Effector memory CD4-positive, alpha-beta T cell (primary cell): Measurements from ENCODE around the gene SETSIP.

Experiments
- DNase-seq, 3 donors: peaks; one replicate each; pipeline ENCODE4 v3.0.0-alpha.2; 2020
- H3K27ac ChIP-seq: 2 replicates; pipeline ENCODE4 v1.7.0; 2013; ENCODE audit warnings: mild to moderate bottlenecking, low read length, moderate library complexity; ENCODE audit not compliant: insufficient read depth, poor library complexity, severe bottlenecking
- H3K27me3 ChIP-seq: replicated peaks from 2 replicates; pipeline ENCODE4 v1.7.0; 2013; ENCODE audit warnings: mild to moderate bottlenecking, low read length; ENCODE audit not compliant: insufficient read depth, control insufficient read depth, poor library complexity, severe bottlenecking
- H3K36me3 ChIP-seq: 2 replicates; pipeline ENCODE4 v1.7.0; 2013; ENCODE audit warnings: mild to moderate bottlenecking, low read length, moderate library complexity; ENCODE audit not compliant: control insufficient read depth, insufficient read depth
- H3K4me1 ChIP-seq: 2 replicates; pipeline ENCODE4 v1.7.0; 2013; ENCODE audit warnings: low read length, mild to moderate bottlenecking; ENCODE audit not compliant: control insufficient read depth, insufficient read depth, poor library complexity, severe bottlenecking
- H3K4me3 ChIP-seq: 2 replicates; pipeline ENCODE4 v1.7.0; 2013; ENCODE audit warnings: low read length, low read depth, mild to moderate bottlenecking; ENCODE audit not compliant: insufficient read depth, poor library complexity, severe bottlenecking
- H3K9me3 ChIP-seq: 2 replicates; pipeline ENCODE4 v1.7.0; 2013; ENCODE audit warnings: mild to moderate bottlenecking, low read length, moderate library complexity; ENCODE audit not compliant: control insufficient read depth

The SETSIP gene

DNA sequence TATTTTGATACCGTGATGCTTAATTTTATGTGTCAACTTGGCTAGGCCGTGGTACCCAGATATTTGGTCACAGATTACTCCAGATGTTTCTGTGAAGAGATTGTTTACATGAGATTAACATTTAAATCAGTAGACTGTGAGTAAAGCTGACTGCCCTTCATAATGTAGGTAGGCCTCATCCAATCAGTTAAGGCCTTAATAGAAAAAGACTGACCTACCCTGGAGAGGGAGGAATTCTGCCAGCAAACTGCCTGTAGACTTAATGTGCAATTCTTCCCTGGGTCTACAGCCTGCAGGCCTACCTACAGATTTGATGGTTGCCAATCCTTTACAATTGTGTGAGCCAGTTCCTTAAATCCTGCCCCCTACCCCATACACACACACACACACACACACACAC, 4.3 kb downstream of the SETSIP start:
- Histone ChIP-seq H3K9me3 (no peaks in the 10 kb centered on the region), H3K27me3 (no peaks in the 10 kb centered on the region), H3K36me3 (no peaks in the 10 kb centered on the region), H3K4me1 (no peaks in the 10 kb centered on the region), H3K4me3 (no peak overlapping the region), H3K27ac (no peak overlapping the region)
- DNase-seq = no peak

DNA sequence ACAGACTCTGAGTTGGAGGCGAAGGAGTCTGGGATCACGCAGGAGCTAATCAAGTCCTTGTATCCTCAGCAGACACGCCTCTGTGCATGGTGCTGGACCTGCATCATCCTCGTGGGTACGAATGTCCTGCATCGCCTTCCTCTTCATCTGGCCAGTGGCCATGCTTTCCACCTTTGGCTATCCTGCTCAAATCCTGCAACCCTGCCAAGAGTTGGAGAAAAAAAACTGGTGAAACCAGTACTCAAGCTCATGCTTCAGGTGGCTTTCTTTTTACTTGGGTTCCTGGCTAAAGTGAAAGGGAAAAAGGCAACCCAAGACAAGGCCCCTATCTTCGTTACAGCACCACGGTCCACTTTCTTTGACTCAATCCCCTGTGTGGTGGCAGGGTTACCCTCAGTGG, 8.9 kb downstream of the SETSIP start:
- Histone ChIP-seq H3K4me3 (no peak overlapping the region), H3K9me3 (no peaks in the 10 kb centered on the region), H3K4me1 (no peaks in the 10 kb centered on the region), H3K27me3 (no peaks in the 10 kb centered on the region), H3K27ac (no peak overlapping the region), H3K36me3 (no peaks in the 10 kb centered on the region)
- DNase-seq = no peak

DNA sequence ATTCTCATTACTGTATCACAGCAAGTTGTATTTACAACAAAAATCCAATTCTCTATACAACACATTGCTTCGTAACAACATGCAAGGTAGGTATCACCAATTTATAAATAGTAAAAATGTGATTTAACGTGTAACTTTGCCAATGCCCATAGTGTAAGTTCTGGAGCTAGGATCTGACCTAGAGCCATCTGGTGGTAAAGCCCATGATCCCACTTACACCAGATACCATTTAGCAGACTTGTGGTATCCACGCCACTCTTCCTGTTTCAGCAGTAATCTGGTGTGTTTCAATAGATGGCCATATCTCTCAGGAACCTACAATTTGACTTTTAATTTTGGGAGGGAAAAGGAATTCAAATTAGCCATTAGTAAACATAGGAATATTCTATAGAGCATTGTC, 10.2 kb downstream of the SETSIP start:
- no peaks in the 10 kb centered on the region for H3K4me1 ChIP-seq
- no peak overlapping the region for H3K27ac ChIP-seq
- no peaks in the 10 kb centered on the region for H3K27me3 ChIP-seq
- H3K9me3 ChIP-seq = no peaks in the 10 kb centered on the region
- no peak overlapping the region for H3K4me3 ChIP-seq
- DNase-seq = no peak
- no peaks in the 10 kb centered on the region for H3K36me3 ChIP-seq

DNA sequence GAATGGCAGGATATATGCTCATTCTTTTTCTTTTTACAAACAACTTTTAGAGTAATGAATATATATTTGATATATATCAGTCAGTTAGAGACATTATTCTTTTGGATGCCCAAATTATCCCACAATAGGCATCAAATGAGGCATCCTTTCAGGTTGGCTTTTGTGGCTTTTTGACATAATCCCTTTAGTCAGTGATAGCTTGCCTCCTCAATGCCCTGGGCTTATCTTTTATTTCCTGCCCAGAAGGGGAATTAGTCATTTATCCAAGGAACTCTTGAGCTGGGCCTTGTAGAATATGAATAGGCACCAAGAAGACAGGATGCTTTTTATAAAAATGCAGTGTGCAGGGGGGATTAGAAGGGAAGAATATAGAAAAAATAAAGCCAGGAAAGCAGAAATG, 23.3 kb downstream of the SETSIP start:
- Histone ChIP-seq H3K9me3 (no peaks in the 10 kb centered on the region), H3K36me3 (no peaks in the 10 kb centered on the region), H3K27ac (no peak overlapping the region), H3K27me3 (no peaks in the 10 kb centered on the region), H3K4me3 (no peak overlapping the region), H3K4me1 (no peaks in the 10 kb centered on the region)
- no peak for DNase-seq

DNA sequence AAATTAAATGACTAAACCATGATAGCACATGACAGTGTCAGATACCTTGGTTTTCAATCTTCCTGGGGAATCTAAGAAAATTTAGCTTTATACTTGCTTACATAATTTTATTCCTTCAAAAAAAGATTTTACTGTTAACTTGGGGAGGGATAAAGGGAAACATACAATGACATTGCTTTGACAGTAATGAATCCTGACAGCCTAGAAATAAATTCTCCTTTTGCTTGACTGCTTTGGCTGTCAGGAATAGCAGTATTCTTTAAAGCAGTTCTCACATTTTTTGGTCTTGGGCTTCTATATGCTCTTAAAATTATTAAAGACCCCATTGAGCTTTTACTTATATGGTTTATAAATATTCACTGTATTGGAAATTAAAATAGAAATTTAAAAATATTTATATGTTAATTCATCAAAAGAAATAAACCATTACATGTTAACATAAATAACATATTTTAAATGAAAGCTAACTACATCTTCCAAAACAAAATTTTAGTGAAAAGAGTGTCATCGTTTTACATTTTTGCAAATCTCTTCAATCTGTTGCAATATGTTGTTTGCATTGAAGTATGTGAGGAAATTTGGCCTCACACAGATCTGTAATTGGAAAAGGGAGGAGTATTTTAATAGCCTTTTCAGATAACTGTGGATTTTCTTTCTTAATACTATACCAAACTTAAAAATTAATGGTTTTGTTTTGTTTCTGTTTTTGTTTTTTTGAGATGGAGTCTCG, 29.3 kb downstream of the SETSIP start:
- Histone ChIP-seq H3K9me3 (no peaks in the 10 kb centered on the region), H3K36me3 (no peaks in the 10 kb centered on the region), H3K27me3 (no peaks in the 10 kb centered on the region), H3K4me1 (no peaks in the 10 kb centered on the region), H3K4me3 (no peak overlapping the region), H3K27ac (no peak overlapping the region)
- no peak for DNase-seq

DNA sequence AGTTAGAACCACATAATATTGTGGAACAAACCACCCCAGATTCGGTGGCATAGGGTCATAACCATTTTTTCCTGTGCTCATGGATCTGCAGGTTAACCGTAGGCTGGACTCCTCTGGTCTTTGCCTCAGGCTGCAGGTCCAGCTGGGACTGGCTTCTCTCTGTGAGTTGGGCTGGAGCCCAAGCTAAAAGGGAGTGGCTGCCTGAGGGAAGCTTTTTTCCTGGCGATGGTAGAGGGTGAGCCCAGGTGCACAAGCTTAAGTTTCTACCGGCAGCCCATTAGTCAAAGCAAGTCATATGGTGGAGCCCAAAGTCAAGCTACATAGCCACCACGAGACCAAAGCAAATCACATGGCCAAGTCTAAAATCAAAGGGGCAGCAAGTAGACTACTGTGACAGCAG, 31.6 kb downstream of the SETSIP start:
- Histone ChIP-seq H3K36me3 (no peaks in the 10 kb centered on the region), H3K9me3 (no peaks in the 10 kb centered on the region), H3K4me3 (no peak overlapping the region), H3K27me3 (no peaks in the 10 kb centered on the region), H3K4me1 (no peaks in the 10 kb centered on the region), H3K27ac (no peak overlapping the region)
- no peak for DNase-seq

DNA sequence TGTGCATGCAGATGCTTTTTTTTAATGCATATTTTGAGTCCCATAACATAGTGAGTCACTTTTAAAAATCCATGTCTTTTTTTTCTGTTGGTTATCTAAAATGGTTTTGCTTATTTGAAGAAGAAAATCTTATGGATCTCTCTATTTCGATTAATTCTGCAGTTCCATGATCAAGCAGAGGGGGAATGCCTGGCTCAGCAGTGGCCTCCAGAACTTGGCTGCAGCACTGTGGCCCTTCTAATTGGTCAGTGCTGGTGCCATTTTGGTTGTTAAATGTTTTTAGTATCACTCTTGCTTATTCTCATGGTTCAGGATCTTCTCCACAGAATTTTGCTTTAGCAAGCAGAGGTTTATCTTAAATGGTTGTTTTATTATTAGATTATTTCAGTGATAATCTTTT, 34.2 kb downstream of the SETSIP start:
- no peak for DNase-seq
- Histone ChIP-seq H3K4me1 (no peaks in the 10 kb centered on the region), H3K27ac (no peak overlapping the region), H3K27me3 (no peaks in the 10 kb centered on the region), H3K4me3 (no peak overlapping the region), H3K36me3 (no peaks in the 10 kb centered on the region), H3K9me3 (no peaks in the 10 kb centered on the region)

DNA sequence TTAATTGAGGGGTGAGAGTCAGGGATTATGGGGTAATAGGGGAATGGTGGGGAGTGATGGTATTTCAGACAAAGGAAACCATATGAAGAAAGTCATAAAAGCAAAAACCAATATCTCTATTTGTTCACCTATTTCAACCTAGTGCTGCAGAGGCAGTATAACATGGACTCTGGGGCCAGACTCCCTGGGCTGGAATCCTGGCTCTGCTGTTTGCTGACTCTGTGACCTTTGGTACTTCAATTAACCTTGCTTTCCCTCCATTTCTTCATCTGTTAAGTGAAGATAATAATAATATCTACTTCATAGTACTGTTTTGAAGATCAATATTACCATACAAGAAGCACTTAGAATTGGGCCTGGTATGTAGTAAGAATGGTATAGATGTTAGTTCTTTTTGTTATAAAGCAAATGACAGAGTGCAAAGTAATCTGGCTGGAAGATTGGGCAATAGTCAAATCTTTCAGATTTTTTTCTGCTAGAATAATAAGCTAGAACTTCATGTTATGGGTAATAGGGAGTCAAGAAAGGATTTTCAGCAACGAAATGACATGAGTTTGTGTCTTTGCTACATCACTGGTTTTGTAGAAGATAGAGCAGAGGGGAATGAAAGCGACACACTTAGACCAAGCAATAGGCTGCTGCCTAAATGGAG, 36.4 kb downstream of the SETSIP start:
- H3K27ac ChIP-seq = no peak overlapping the region
- H3K4me1 ChIP-seq = no peaks in the 10 kb centered on the region
- no peak for DNase-seq
- H3K4me3 ChIP-seq = no peak overlapping the region
- H3K27me3 ChIP-seq = no peaks in the 10 kb centered on the region
- H3K36me3 ChIP-seq = no peaks in the 10 kb centered on the region
- H3K9me3 ChIP-seq = no peaks in the 10 kb centered on the region

DNA sequence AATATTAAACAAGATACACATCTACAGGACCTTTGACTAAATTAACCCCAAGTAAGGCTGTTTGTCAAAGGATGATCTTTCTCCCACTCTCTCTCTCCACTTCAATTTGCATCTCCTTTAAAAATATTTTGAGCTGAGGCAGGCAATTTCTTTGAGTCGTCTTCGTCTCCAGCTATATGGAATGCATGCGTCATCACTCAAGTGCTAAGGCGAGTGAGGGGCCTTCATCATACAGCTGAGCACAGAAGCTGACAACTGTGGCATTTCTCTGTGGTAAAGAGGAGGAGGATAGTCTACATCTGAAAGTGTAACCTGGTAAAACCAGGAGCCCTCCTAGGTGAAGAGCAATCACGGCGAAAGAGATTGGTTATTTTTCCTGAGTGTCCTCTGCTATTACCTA, 37.8 kb downstream of the SETSIP start:
- Histone ChIP-seq H3K36me3 (no peaks in the 10 kb centered on the region), H3K4me1 (no peaks in the 10 kb centered on the region), H3K27me3 (no peaks in the 10 kb centered on the region), H3K9me3 (no peaks in the 10 kb centered on the region), H3K27ac (no peak overlapping the region), H3K4me3 (no peak overlapping the region)
- no peak for DNase-seq

DNA sequence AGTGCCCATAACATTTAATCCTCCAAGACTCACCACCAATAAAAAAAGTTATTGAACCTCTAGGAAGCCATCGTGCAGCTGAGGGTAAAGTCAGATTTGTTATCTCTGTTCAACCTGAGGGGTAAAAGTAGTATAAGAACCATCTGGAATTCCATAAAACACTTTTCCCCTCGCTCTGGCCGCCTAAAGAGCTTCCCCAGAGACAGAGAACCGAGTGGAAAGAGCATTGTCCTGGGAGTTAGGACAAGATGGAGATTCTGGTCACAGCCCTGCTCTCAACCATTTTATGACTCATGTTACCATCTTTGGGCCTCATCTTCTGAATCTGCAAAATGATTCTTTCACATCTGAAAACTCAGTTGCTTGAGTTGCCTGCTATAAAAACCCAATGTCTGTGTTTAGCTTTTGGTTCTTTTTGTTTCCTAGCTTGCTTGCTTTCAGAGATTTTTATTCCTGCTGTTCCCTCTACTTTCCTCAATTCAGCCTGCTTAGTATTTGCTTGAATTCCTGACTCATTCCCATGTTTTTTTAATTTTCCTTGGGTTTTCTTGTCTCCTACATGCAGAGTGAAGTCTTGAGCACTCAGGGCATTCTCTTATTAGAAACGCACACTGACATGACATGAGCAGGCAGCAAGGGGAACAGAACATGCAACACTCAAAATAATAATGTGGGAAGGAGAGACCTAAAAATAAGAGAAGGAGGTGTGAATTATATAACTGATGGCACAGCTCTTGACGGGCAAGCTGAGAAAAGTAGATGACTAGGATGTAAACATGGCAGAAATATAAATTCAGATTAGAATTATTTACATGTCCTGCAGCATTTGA, 43.7 kb downstream of the SETSIP start:
- Histone ChIP-seq H3K4me1 (no peaks in the 10 kb centered on the region), H3K9me3 (no peaks in the 10 kb centered on the region), H3K4me3 (no peak overlapping the region), H3K36me3 (no peaks in the 10 kb centered on the region), H3K27me3 (peaks cover 17% of the 10 kb centered on the region), H3K27ac (no peak overlapping the region)
- DNase-seq = no peak
